NCI-H1105 treated with DMSO at 0.1 percent for 48 hours (cell line): ENCODE data around the gene SEL1L.
"Not testable (repeated sequence)": the region's sequence is repeated elsewhere in the genome, so short reads cannot be mapped to it uniquely, and the experiment has no call there.

ENCODE experiments used
- DNase-seq: peaks from one replicate; lab custom pipeline; 2025; lab: John Stamatoyannopoulos, UW

Gene SEL1L

GRCh38 chr14:81525129-81525528 is 8.5 kb downstream of the SEL1L start:
- no peak for DNase-seq

- no peak for DNase-seq
These were observed 10.0 kb downstream of the SEL1L start for GRCh38 chr14:81523616-81524015.

DNA sequence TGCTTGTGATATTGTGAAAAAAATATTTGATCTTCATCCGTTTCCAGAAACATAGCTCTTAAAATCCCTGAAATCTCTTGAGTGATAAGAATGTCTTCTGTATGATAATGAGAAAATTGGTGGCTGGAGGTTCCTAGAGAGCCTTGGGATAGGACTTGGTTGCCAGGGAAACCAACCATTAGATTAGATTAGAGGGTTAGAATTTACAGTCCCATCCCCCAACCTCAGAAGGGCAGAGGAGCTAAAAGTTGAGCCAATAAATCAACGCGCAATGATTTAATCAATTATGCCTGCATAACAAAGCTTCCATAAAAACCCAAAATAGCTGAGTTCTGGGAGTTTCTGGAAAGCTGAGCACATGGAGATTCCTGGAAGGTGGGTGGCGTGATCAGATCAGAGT is 10.6 kb downstream of the SEL1L start:
- DNase-seq, result no peak

- no peak for DNase-seq
These were observed 12.3 kb downstream of the SEL1L start for GRCh38 chr14:81521356-81521755.

DNA sequence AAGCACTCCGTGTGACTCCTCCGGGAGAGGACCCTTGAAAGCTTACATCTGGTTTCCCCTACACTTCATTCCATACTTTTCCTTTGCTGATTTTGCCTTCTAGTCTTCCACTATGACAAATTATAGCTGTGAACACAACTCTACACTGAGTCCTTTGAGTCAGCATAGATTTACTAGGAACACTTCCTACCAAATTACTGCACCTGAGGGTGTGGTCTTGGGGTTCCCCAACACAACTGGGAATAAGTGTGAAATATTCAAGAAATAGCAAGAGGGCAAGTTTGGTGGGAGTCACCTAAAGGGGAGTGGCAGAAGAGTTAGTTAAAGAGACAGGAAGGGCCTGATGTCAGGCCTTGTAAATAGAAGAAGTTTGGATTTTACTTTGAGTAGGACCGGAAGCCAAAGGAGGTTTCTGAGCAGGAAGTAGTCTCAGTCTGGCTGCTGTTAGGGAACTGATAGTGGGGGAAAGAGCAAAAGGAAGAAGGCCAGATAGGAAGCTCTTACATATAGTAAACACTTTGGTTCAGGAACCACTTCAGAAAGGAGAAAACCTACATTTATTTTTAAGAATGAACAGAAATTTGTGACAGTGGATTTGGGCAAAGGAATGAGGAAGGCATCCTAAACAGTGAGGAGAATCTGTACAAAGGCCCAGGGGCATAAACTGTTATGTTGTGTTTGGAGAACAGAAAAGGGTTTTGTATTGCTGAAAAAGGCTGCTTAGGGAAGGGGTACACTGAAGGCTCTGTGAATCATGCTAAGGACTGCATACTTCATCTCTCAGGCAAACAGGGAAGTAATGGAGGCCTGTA is 14.2 kb downstream of the SEL1L start:
- DNase-seq, result no peak

DNA sequence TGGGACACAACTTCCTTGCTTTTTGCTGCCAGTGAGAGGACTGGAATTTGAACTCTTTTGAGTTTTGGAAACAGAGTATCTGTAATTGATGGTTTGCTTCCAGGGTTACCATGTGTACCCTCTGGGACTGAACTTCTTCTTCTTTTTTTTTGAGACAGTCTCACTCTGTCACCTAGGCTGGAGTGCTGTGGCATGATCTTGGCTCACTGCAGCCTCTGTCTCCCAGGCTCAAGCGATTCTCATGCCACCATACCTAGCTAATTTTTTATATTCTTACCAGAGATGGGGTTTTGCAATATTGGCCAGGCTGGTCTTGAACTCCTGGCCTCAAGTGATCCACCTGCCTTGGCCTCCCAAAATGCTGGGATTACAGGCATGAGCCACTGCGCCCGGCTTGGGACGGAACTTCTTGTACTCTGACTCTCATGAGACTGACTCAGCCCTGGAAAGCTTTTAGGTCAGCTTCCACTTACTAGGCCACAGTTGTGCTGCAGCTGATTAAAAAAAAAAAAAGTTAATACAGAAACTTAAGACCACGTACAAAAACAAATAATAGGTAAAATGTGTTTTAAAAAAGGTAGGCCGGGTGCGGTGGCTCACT is 15.8 kb downstream of the SEL1L start:
- DNase-seq, result no peak

DNA sequence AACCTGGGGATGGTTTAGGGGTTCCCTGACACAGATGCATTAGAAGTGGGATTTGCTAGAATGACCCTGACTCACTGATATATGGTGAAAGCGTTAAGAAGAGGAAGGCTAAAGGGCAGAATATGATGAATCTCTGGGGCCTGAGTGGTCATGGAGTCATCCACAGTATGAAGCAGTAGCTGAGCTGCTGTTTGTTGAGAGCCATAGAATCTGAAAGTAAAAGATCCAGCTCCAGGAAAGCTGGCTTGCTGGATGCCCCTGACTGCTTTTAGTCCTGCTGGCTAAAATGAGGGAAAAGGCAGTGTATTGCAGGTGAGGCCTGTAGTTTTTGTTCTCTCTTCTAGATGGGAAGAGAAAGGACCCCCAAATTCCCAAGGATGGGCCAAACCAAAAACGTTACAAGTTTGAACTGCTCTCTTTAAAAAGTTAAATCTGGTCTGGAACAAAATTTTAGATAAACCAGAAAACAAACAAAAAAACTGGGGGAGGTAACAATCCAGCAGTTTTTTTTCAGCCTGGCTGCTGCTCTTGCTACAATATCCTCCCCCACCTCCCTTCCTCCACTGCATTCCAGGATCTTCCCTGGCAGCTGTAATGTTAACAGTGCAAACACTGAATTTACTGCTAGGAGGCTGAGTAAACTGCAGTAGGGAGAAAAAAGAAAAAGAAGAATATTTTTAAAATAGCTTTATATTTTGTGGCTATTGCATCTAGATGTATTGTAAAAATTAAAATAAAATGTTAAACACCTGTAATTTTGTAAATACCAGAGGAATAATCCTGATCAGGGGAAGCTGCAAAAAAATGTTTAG is 16.5 kb downstream of the SEL1L start:
- no peak for DNase-seq

DNA sequence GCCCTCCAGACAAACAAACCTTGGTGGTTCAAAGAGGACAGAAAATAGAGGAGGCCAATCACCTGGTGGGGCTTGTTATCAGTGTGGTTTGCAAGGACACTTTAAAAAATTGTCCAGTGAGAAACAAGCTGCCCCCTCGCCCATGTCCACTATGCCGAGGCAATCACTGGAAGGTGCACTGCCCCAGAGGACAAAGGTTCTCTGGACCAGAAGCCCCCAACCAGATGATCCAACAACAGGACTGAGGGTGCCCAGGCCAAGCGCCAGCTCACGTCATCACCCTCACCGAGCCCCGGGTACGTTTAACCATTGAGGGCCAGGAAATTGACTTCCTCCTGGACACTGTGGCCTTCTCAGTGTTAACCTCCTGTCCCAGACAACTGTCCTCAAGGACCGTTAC is 17.7 kb downstream of the SEL1L start:
- not testable (repeated sequence) for DNase-seq

DNA sequence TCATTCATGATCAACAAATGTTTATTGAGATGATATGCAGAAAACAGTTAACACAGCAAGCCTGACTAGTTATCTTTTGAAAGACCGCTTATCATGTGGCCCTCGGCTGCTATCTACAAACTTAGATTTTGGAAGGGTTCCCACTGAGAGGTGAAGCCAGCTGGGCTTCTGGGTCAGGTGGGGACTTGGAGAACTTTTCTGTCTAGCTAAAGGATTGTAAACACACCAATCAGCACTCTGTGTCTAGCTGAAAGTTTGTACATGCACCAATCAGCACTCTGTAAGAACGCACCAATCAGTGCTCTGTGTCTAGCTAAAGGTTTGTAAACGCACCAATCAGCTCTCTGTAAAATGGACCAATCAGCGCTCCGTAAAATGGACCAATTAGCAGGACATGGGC is 20.8 kb downstream of the SEL1L start:
- not testable (repeated sequence) for DNase-seq

- no peak for DNase-seq
These were observed 22.3 kb downstream of the SEL1L start for GRCh38 chr14:81511111-81511904.

DNA sequence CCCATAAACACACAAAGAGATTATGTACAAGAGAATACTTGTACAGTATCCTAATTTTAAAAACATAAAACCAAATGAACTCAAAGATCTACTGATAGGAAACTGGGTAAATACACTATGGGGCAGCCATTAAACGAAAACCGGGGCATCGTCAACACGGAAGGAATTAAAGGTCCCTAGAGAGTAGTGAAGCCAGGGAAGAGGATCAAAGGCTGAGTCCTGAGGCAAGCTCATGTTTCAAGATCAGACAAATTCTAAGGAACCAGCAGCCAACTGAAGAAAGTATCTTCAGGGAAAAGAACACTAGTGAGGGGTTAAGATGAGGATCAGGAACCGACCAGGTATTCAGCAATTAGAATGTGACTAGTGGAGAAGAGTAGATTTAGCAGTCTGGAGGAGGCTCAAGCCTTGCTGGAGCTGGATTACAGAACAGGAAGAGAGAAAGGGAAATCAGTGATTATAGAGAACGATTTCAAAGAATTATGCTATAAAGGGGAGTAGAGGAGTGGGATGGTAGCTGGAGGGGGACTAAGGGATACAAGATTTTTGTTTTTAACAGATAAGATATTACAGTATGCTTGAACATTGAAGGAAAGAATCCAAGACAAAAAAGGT is 23.7 kb downstream of the SEL1L start:
- no peak for DNase-seq

- no peak for DNase-seq
These were observed 24.3 kb downstream of the SEL1L start for GRCh38 chr14:81509321-81509720.

- no peak for DNase-seq
These were observed 27.2 kb downstream of the SEL1L start for GRCh38 chr14:81506487-81506886.

DNA sequence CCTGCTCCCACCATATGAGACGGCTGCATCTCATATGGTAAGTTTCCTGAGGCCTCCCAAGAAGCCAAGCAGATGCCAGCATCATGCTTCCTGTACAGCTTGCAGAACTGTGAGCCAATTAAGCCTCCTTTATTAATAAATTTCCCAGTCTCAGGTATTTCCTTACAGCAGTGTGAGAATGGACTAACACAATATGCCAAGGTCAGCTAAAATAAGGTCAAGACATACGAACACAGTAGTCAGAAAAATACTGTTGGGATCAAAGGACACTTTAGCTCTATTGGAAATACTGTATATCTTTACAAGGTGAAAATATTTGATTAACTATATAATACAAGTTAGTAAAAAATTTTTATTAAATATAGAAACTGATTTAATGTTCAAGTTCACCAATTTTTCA is 28.8 kb downstream of the SEL1L start:
- no peak for DNase-seq

DNA sequence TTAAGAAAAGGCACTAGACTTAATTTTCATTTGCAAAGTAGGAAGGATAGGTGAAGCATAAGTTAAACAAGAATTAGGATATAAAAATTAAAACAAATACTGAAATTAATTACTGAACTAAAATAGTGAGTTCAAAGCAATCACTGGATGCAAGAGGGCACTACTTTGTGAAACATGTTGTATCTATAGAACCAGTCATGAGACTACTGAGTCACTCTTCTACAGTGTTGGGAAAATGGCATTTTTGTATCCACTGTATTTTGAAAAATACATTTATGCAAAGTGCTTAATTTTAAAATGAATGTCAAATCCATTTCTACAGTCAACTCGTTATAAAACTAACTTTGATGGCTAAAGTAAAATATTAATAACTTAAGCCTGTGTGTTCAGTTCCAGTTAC is 47.9 kb downstream of the SEL1L start:
- no peak for DNase-seq

DNA sequence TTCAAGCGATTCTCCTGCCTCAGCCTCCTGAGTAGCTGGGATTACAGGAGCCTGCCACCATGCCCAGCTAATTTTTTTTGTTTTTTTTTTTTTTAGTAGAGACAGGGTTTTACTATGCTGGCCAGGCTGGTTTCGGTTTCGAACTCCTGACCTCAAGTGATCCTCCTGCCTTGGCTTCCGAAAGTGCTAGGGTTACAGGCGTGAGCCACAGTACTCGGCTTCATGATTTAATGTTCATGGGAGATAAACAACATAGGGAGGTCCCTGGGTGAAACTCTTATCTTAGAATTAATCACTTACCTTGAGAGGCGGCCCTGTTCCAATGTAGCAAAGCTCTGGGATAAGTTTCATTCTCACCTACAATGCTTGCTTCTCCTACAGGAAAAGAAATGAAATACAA is 48.3 kb downstream of the SEL1L start:
- no peak for DNase-seq

- DNase-seq, result no peak
These were observed 49.5 kb downstream of the SEL1L start for GRCh38 chr14:81484120-81484519.

DNA sequence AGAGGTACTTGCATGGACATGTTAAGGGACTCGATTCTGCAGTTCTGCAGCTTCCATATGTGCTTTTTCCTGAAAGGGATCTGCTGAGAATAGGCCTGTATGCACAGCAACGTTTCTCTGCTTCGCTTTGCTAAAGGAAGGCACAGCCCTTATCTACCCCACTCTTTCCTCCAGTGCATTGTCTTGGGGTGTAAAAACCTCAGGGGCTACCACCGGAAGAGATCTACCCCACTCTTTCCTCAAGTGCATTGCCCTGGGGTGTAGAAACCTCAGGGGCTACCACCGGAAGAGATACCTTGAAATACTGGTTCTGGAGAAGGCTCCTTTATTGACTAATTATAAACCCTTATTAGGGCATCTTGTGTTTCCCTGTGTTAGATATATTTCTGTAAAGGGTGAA is 52.9 kb downstream of the SEL1L start:
- DNase-seq, result no peak

DNA sequence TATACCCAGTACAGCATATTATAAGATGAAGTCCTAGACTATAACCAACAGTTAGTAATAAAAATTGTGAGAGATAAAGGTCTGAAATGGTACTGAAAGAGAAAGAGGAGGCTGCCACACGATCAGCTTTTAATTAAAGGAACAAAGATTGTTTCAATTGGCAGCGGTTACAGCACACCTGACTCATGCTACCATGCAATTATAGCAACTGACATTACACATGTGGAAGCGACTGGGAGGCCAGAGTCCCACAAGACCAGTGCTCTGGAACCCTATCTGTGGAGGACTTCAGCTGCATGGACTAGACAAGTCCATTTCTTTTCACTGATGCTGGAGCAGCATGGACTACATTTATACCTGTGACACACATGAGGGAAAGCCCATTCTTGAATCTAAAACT is 55.2 kb downstream of the SEL1L start:
- DNase-seq, result no peak

GRCh38 chr14:81476816-81477215 is 56.8 kb downstream of the SEL1L start:
- no peak for DNase-seq

- no peak for DNase-seq
These were observed 58.8 kb downstream of the SEL1L start for GRCh38 chr14:81474685-81475324.
